Measurements from ENCODE around the gene GPC5. TPM values are rescaled to one million over a fixed set of nuclear protein-coding genes. Genes with fewer than 3 reads are reported as not detected.

The GPC5 gene
- total and polyA plus RNA-seq, 2 of the 13 experiments (the other 11 are each of a cell fraction or from before 2014, with no cell fraction given), result 0.02 to 0.07 TPM

GRCh38 chr13:92575777-92576176 is 1177.4 kb downstream of the GPC5 start (continued):
- TF ChIP-seq ZNF770 (CRISPR knock-in tag; IDR thresholded peaks at IDR 0.05) (no peak), LCORL (IDR thresholded peaks at IDR 0.05) (no peak), LCORL (CRISPR knock-in tag; IDR thresholded peaks at IDR 0.05) (no peak)

DNA sequence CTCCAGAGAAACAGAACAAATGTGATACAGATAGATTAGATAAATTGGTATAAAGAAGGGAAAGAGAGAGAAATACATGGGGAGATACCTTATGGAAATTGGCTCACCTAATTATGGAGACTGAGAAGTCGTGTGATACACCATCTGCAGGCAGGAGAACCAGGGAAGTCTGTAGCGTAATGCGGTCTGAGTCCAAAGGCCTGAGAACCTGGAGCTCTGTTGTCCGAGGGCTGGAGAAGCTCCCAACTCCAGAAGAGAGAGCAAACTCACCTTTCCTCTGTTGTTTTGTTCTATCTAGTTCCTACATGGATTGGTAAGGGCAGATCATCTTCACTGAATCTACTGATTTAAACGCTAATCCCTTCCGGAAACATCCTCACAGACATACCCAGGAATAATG is 1179.9 kb downstream of the GPC5 start:
- Histone ChIP-seq H3K36me3 (replicated peaks in 1 of 2; ENCODE audit: control insufficient read depth in 1 of 2, insufficient read depth in 2 of 2, low read length in 2 of 2) (no peaks in the 10 kb centered on the region), H3K79me2 (ENCODE audit: insufficient read depth, low read length) (no peaks in the 10 kb centered on the region), H3K4me3 (replicated peaks in 1 of 3; ENCODE audit: insufficient read depth in 1 of 3, low read depth in 2 of 3, low read length in 3 of 3) (no peak overlapping the region), H3K27ac (ENCODE audit: extremely low read length, insufficient read depth, low read length) (no peak overlapping the region), H3K4me1 (ENCODE audit: insufficient read depth, low read length) (no peaks in the 10 kb centered on the region), H3K9ac (ENCODE audit: insufficient read depth, low read depth, low read length) (no peak overlapping the region), H3K9me3 (ENCODE audit: low read length) (no peaks in the 10 kb centered on the region), H3K27me3 (ENCODE audit: control insufficient read depth in 1 of 2, insufficient read depth in 2 of 2, low read length in 2 of 2) (no peaks in the 10 kb centered on the region), H4K20me1 (ENCODE audit: insufficient read depth, low read length) (no peaks in the 10 kb centered on the region), H3K4me2 (ENCODE audit: low read depth, low read length) (no peak overlapping the region), H2AFZ (ENCODE audit: low read length) (no peak overlapping the region)
- DNase-seq (ENCODE audit: low spot score) (no peak), FAIRE-seq (no peak), ATAC-seq (no peak)
- intact Hi-C loops (cut with micrococcal nuclease; ENCODE audit: unreplicated experiment), result no loop called here
- in situ Hi-C loops (cut with HindIII; ENCODE audit: extremely low pct_ligation_motif_present, low pct_unique_long_range_greater_than_20kb), result no loop called here
- POLR2A ChIA-PET, result no interaction called here
- WGBS (ENCODE audit: low lambda C conversion rate), result 18% methylated on average over 6 of the region's 6 CpGs
- no TSS peak for BruUV-seq (replicated peaks)
- CTCF ChIA-PET (ENCODE audit: low intra/inter-chr PET ratio, low total read pairs), result no interaction called here
- TF ChIP-seq ZFP41 (CRISPR knock-in tag; IDR thresholded peaks at IDR 0.05; ENCODE audit: borderline replicate concordance) (no peak), ZIK1 (CRISPR knock-in tag; IDR thresholded peaks at IDR 0.05; ENCODE audit: borderline replicate concordance, low read depth) (no peak), RFXANK (CRISPR knock-in tag; IDR thresholded peaks at IDR 0.05) (no peak), NAIF1 (CRISPR knock-in tag; IDR thresholded peaks at IDR 0.05; ENCODE audit: borderline replicate concordance) (no peak), KLF16 (CRISPR knock-in tag; IDR thresholded peaks at IDR 0.05) (no peak), EP300 (IDR thresholded peaks at IDR 0.05; ENCODE audit: low read depth in 2 of 2, low read length in 2 of 2) (no peak), EP300 (CRISPR knock-in tag; IDR thresholded peaks at IDR 0.05; ENCODE audit: borderline replicate concordance) (no peak), ZFYVE20 (CRISPR knock-in tag; IDR thresholded peaks at IDR 0.05; ENCODE audit: borderline replicate concordance, low read depth) (no peak), SRF (IDR thresholded peaks at IDR 0.05; ENCODE audit: low read depth, low read length) (no peak)
- TF ChIP-seq, protein P1, sequence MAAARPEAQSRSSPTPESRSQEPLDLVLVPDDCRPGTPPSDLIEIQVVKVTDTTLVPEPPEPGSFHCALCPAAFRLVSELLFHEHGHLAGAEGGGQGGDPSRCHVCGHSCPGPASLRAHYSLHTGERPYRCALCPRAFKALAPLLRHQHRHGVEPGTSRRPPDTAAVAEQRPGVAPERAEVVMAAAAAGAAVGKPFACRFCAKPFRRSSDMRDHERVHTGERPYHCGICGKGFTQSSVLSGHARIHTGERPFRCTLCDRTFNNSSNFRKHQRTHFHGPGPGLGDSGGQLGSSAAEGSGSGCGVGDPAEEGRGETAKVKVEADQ (CRISPR knock-in tag; IDR thresholded peaks at IDR 0.05; ENCODE audit: borderline replicate concordance), result no peak
- TF ChIP-seq, protein P2, sequence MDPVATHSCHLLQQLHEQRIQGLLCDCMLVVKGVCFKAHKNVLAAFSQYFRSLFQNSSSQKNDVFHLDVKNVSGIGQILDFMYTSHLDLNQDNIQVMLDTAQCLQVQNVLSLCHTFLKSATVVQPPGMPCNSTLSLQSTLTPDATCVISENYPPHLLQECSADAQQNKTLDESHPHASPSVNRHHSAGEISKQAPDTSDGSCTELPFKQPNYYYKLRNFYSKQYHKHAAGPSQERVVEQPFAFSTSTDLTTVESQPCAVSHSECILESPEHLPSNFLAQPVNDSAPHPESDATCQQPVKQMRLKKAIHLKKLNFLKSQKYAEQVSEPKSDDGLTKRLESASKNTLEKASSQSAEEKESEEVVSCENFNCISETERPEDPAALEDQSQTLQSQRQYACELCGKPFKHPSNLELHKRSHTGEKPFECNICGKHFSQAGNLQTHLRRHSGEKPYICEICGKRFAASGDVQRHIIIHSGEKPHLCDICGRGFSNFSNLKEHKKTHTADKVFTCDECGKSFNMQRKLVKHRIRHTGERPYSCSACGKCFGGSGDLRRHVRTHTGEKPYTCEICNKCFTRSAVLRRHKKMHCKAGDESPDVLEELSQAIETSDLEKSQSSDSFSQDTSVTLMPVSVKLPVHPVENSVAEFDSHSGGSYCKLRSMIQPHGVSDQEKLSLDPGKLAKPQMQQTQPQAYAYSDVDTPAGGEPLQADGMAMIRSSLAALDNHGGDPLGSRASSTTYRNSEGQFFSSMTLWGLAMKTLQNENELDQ (CRISPR knock-in tag; IDR thresholded peaks at IDR 0.05; ENCODE audit: borderline replicate concordance), result no peak
- TF ChIP-seq, protein P3, sequence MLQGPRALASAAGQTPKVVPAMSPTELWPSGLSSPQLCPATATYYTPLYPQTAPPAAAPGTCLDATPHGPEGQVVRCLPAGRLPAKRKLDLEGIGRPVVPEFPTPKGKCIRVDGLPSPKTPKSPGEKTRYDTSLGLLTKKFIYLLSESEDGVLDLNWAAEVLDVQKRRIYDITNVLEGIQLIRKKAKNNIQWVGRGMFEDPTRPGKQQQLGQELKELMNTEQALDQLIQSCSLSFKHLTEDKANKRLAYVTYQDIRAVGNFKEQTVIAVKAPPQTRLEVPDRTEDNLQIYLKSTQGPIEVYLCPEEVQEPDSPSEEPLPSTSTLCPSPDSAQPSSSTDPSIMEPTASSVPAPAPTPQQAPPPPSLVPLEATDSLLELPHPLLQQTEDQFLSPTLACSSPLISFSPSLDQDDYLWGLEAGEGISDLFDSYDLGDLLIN (CRISPR knock-in tag; IDR thresholded peaks at IDR 0.05; ENCODE audit: borderline replicate concordance), result no peak
- TF ChIP-seq, protein P4, sequence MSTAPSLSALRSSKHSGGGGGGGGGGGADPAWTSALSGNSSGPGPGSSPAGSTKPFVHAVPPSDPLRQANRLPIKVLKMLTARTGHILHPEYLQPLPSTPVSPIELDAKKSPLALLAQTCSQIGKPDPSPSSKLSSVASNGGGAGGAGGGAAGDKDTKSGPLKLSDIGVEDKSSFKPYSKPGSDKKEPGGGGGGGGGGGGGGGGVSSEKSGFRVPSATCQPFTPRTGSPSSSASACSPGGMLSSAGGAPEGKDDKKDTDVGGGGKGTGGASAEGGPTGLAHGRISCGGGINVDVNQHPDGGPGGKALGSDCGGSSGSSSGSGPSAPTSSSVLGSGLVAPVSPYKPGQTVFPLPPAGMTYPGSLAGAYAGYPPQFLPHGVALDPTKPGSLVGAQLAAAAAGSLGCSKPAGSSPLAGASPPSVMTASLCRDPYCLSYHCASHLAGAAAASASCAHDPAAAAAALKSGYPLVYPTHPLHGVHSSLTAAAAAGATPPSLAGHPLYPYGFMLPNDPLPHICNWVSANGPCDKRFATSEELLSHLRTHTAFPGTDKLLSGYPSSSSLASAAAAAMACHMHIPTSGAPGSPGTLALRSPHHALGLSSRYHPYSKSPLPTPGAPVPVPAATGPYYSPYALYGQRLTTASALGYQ (CRISPR knock-in tag; IDR thresholded peaks at IDR 0.05), result no peak

Measured in HepG2 (cell line).